Measurements from ENCODE around the gene PMS2.

DNA sequence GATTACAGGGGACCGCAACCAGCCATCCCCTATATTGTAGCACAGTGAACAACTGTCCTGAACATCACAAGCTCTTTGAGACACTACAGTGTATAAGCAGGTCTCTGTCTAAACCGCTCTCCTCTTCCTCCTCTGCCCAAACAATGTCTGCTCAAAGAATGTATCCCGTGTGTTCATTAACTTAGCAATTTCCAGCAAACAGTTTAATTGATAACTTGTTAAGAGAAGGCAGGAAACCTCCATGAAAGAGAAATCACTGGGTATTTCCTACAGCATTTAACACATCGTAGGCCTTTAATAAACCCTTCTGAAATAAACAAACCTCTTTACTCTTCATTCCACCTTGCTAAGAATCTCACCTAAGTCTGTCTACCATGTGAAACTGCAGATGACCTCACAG is 1.5 kb downstream of the PMS2 start:
- TF ChIP-seq, protein P1, sequence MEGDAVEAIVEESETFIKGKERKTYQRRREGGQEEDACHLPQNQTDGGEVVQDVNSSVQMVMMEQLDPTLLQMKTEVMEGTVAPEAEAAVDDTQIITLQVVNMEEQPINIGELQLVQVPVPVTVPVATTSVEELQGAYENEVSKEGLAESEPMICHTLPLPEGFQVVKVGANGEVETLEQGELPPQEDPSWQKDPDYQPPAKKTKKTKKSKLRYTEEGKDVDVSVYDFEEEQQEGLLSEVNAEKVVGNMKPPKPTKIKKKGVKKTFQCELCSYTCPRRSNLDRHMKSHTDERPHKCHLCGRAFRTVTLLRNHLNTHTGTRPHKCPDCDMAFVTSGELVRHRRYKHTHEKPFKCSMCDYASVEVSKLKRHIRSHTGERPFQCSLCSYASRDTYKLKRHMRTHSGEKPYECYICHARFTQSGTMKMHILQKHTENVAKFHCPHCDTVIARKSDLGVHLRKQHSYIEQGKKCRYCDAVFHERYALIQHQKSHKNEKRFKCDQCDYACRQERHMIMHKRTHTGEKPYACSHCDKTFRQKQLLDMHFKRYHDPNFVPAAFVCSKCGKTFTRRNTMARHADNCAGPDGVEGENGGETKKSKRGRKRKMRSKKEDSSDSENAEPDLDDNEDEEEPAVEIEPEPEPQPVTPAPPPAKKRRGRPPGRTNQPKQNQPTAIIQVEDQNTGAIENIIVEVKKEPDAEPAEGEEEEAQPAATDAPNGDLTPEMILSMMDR (IDR thresholded peaks at IDR 0.05 in 8 of 11, conservative IDR thresholded peaks at IDR 0.05 in 3 of 11): no peak
- no peak for TF ChIP-seq POLR2AphosphoS5 (IDR thresholded peaks at IDR 0.05)
